Mucosa of stomach (tissue), 1 donor: ENCODE results near the gene LPAR5.
"Not testable (repeated sequence)": the region's sequence is repeated elsewhere in the genome, so short reads cannot be mapped to it uniquely, and the experiment has no call there.

ENCODE experiments used
- H3K27me3 ChIP-seq: one replicate; pipeline ENCODE4 v1.7.0; 2013; ENCODE audit warnings: mild to moderate bottlenecking, low read length; ENCODE audit not compliant: control insufficient read depth, insufficient read depth
- H3K36me3 ChIP-seq: one replicate; pipeline ENCODE4 v1.7.0; 2013; ENCODE audit warnings: low read length; ENCODE audit not compliant: control insufficient read depth, insufficient read depth
- H3K4me1 ChIP-seq: one replicate; pipeline ENCODE4 v1.7.0; 2013; ENCODE audit warnings: mild to moderate bottlenecking, low read length; ENCODE audit not compliant: control insufficient read depth, insufficient read depth
- H3K4me3 ChIP-seq: one replicate; pipeline ENCODE4 v1.7.0; 2013; ENCODE audit warnings: low read length
- H3K9ac ChIP-seq: one replicate; pipeline ENCODE4 v1.7.0; 2013; ENCODE audit warnings: mild to moderate bottlenecking, low read length, moderate library complexity
- H3K9me3 ChIP-seq: one replicate; pipeline ENCODE4 v1.7.0; 2013; ENCODE audit warnings: mild to moderate bottlenecking, low read length, moderate library complexity; ENCODE audit not compliant: control insufficient read depth
- donor health status: Pancreatic carcinoma.

LPAR5 gene

DNA sequence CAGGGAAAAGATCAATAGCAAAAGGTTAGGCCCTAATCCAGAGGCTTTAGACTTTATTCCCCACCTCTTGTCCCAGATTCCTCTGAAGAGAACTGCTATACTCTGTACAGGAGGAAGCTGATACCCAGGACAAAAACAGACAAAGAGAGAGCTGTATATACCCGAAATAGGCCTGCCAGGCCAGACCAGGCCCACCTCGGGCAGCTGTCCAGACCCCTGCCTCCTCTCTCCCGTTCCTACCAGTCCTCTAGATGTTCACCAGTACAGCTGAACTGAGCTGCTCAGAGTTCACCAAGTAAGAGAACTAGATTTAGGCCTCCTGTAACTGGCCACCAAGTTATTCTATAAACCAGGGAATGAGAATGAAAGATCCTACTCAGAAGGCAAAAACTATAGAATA is 33.2 kb downstream of the LPAR5 start:
- Histone ChIP-seq H3K36me3 (peaks cover 20% of the 10 kb centered on the region), H3K4me1 (peaks cover 33% of the 10 kb centered on the region), H3K27me3 (no peaks in the 10 kb centered on the region), H3K9me3 (no peaks in the 10 kb centered on the region), H3K4me3 (no peak overlapping the region), H3K9ac (peak overlapping the region; percentile 27)

DNA sequence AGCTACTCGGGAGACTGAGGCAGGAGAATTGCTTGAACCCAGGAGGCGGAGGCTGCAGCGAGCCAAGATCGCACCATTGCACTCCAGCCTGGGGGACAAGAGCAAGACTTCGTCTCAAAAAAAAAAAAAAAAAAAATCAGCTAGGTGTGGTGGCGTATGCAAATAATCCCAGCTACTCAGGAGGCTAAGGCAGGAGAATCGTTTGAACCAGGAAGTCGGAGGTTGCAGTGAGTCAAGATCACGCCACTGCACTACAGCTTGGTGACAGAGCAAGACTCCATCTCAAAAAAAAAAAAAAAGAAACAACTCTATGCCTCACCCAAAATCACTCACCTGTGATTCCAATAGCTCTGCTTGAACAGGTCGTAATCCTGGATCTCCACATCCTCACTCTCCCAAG is 40.1 kb downstream of the LPAR5 start:
- H3K4me3 ChIP-seq, H3K9me3 ChIP-seq, H3K27me3 ChIP-seq, H3K4me1 ChIP-seq, H3K9ac ChIP-seq: not testable (repeated sequence)
- H3K36me3 ChIP-seq = peaks cover 13% of the 10 kb centered on the region

DNA sequence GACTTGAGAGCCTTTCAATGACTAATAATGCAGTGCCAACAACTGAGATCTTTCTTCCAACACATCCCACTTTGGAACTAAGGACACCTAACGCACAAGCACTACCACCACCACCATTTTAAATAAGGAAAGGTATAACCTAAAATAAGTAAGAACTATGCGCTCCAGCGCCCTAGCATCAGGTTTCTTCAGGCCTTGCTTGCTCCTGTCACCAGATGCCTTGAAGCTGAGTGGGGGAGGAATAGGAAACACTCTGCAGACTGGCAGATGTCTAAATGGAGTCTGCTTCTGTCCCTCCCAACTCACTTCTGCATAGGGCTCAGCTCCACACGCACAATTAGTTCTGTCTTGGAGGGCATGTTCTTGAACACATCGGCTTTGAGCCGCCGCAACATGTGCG is 43.7 kb downstream of the LPAR5 start:
- Histone ChIP-seq H3K4me3 (no peak overlapping the region), H3K27me3 (no peaks in the 10 kb centered on the region), H3K9ac (no peak overlapping the region), H3K36me3 (peaks cover 13% of the 10 kb centered on the region), H3K4me1 (no peaks in the 10 kb centered on the region), H3K9me3 (no peaks in the 10 kb centered on the region)

DNA sequence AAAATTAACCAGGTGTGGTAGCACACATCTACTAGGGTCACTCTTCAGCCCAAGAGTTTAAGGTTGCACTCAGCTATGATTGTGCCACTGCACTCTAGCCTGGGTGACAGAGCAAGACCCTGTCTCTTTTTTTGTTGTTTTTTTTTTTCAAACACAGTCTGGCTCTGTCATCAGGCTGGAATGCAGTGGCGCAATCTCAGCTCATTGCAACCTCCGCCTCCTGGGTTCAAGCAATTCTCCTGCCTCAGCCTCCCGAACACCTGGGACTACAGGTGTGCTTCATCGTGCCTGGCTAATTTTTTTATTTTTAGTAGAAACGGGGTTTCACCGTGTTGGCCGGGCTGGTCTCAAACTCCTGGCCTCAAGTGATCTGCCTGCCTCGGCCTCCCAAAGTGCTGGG is 49.2 kb downstream of the LPAR5 start:
- not testable (repeated sequence) for H3K9ac ChIP-seq, H3K27me3 ChIP-seq, H3K4me1 ChIP-seq, H3K9me3 ChIP-seq, H3K4me3 ChIP-seq
- H3K36me3 ChIP-seq = peaks cover 38% of the 10 kb centered on the region

DNA sequence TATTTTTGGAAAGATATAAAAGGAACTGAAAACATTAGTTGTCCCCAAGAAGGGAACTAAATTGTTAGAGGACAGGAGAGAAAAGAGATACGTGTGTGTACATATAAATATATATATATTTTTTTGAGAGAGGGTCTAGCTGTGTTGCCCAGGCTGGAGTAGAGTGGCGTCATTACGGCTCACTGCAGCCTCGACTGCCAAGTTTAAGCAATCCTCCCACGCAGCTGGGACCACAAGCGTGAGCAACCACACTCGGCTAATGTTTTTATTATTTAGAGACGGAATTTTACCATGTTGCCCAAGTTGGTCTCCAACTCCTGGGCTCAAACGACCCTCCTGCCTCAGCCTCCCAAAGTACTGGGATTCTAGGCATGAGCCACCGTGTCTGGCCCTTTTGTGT is 51.5 kb downstream of the LPAR5 start:
- Histone ChIP-seq H3K4me1 (no peaks in the 10 kb centered on the region), H3K9ac (no peak overlapping the region), H3K27me3 (no peaks in the 10 kb centered on the region), H3K9me3 (no peaks in the 10 kb centered on the region), H3K4me3 (no peak overlapping the region), H3K36me3 (peaks cover 43% of the 10 kb centered on the region)

DNA sequence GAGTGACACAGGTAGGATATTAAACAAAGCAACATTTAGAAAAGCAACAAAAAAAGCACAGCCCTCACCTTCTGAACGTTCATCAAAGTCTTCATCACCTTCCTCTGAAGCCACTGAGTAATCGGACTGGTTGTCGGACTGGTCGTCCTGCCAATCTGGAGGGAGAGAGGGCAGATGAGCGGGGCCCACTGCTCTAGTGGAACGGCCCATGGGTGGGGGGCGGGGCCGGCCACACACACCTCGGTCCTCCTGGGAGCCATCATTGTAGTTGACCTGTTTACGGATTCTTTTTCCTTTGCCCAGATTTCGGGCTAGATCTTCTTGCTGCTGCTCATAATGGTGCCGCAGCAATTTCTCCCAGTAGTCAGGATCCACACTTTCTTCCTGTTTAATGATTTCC is 52.8 kb downstream of the LPAR5 start:
- Histone ChIP-seq H3K27me3 (no peaks in the 10 kb centered on the region), H3K9me3 (no peaks in the 10 kb centered on the region), H3K9ac (no peak overlapping the region), H3K4me1 (no peaks in the 10 kb centered on the region), H3K4me3 (no peak overlapping the region), H3K36me3 (peaks cover 44% of the 10 kb centered on the region)

DNA sequence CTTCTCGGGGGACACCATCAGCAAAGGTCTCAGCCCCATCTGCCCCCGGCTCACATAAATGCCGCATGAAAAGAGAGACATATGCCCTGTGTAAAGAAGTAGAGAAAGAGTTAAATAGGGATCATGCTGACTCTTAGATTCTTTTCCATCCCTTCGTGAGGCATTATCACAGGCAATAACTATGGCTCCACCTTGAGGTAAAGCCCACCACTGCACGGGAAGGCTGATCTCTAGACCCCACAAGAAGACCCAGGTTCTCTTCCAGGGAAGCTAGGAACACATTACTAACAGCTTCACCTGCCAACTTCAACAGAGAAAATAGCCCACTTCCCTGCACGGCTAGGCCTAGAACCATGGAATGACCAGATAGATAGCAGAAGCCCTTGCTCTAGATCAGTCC is 53.6 kb downstream of the LPAR5 start:
- no peak overlapping the region for H3K4me3 ChIP-seq
- no peaks in the 10 kb centered on the region for H3K27me3 ChIP-seq
- H3K9ac ChIP-seq = no peak overlapping the region
- H3K4me1 ChIP-seq = no peaks in the 10 kb centered on the region
- H3K36me3 ChIP-seq = peaks cover 43% of the 10 kb centered on the region
- H3K9me3 ChIP-seq = no peaks in the 10 kb centered on the region

DNA sequence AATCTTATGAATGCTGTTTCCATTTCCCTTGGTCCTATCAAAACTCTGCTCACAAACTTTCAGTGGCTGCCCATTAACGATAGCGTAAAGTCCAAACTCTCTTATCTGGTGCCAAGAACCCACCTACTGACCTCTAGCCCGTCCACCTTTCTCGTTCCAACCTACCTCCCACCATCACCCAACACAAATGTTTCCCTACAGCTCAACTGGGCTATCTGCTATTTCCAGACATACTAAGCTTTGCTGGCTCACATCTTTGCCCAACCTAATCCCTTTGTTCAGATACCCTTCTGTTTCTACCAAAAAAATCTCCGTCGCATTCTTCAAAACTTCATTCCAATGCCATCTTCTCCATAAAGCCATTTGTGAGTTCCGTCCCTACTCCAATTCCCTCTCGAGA is 60.1 kb downstream of the LPAR5 start:
- Histone ChIP-seq H3K9ac (no peak overlapping the region), H3K36me3 (peaks cover 11% of the 10 kb centered on the region), H3K4me3 (no peak overlapping the region), H3K4me1 (no peaks in the 10 kb centered on the region), H3K9me3 (no peaks in the 10 kb centered on the region), H3K27me3 (no peaks in the 10 kb centered on the region)

DNA sequence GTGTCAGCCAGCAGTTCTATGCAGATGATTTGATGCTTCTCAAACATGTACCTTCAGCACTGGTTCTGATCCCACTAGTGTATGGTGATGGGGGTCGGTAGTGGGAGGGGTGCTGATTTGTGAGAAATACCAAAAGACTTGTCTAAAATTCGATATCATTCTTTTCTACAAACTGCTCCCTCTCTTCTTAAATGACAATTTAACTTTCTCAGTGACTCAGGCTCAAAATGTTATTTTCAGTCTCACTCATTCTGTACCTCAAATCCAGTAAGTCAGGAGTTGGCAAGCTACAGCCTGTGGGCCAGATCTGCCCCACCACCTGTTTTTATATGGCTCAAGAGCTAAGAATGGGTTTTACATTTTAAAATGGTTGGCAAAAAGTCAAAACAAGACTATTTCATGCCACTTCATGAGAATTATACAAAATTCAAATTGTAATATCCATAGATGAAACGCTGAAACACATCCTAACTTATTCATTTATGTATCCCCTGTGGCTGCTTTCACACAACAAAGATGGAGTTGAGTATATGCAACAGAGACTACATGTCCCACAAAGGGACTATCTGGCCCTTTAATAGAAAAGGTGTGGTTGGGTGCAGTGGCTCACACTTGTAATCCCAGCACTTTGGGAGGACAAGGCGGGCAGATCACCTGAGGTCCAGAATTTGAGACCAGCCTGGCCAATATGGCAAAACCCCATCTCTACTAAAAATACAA is 61.0 kb downstream of the LPAR5 start:
- Histone ChIP-seq H3K4me3 (no peak overlapping the region), H3K9ac (no peak overlapping the region), H3K9me3 (no peaks in the 10 kb centered on the region), H3K27me3 (no peaks in the 10 kb centered on the region), H3K4me1 (no peaks in the 10 kb centered on the region), H3K36me3 (peaks cover 13% of the 10 kb centered on the region)

DNA sequence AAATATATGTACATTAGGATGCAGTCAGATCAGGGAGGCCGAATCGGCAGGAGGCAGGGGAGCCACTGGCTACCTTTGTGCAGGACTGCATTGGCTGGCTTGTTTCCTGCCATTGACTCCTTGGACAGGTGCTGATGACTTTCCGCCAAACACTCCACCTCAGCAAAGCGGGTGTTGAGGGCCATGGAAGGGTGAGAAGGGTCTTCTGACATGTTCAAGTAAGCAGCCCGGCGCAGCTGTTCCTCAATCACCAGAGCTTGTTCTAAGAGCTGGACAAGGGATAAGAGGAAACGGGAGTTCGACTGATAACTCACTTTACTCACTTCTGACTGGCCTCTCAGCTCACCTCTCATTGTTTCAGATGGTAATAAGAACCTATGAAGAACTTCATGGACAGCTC is 62.8 kb downstream of the LPAR5 start:
- no peak overlapping the region for H3K9ac ChIP-seq
- no peak overlapping the region for H3K4me3 ChIP-seq
- no peaks in the 10 kb centered on the region for H3K9me3 ChIP-seq
- no peaks in the 10 kb centered on the region for H3K27me3 ChIP-seq
- H3K36me3 ChIP-seq = peaks cover 6% of the 10 kb centered on the region
- H3K4me1 ChIP-seq = no peaks in the 10 kb centered on the region

DNA sequence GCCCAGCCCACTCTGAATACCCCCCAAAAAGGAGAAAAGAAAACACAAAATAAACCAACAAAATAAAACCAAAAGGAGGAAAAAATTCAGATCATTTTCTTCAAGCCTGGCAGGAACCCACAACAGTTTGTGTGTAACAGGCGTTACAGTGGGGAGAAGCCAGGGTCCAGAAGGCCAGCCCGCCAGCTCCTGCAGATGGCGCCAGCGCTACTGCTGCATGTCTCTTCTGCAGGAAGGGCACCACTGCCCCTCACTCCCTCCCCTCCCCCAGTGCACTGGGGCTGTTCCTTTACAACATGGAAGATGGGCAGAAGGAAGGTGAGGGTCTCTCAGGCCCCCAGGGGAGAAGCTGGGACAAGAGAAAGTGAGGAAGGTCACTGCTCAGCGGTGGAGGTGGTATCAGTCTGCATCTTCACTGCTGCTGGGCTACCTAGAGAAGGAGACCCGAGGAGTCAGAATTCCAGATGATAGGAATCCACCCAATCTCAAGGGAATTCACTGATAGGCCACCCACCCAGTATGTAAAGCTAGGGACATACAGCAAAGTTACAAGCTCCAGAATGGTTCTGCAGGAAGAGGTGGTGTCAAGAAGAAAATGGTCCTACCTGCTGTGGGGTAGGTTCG is 65.4 kb downstream of the LPAR5 start:
- H3K4me3 ChIP-seq = no peak overlapping the region
- peaks cover 9% of the 10 kb centered on the region for H3K36me3 ChIP-seq
- no peak overlapping the region for H3K9ac ChIP-seq
- H3K9me3 ChIP-seq = no peaks in the 10 kb centered on the region
- no peaks in the 10 kb centered on the region for H3K27me3 ChIP-seq
- peaks cover 7% of the 10 kb centered on the region for H3K4me1 ChIP-seq

DNA sequence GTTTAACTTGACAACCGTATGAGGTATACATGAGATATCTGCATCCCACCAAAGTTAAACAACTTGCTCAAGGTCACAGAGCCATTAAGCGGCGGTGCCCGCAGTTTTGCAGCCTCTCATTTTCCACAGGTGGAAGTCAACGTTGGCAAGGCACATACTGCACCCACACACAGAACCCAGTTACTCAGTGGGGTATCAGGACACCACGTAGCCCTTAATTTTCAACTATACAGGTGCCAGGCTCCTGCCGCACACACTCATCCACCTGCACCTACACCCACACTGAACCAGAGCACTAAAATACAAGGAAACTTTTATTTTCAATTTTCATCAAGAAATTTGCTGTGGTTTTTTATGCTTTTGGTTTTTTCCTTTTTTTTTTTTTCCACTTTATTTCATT is 66.0 kb downstream of the LPAR5 start:
- H3K9me3 ChIP-seq = no peaks in the 10 kb centered on the region
- H3K27me3 ChIP-seq = no peaks in the 10 kb centered on the region
- H3K36me3 ChIP-seq = peaks cover 9% of the 10 kb centered on the region
- no peak overlapping the region for H3K9ac ChIP-seq
- H3K4me3 ChIP-seq = no peak overlapping the region
- H3K4me1 ChIP-seq = peaks cover 7% of the 10 kb centered on the region
